Epithelial cell of proximal tubule (primary cell): Measurements from ENCODE around the gene TEPSIN. TPM values are rescaled to one million over a fixed set of nuclear protein-coding genes. Genes with fewer than 3 reads are reported as not detected.
A peak's percentile ranks its signal among the peaks of the same experiment; 100 is the strongest.

Experiments
- DNase-seq: peaks from one replicate; pipeline ENCODE4 v3.0.0-alpha.2; 2011; ENCODE audit warnings: low read depth
- H3K4me3 ChIP-seq: 2 replicates; pipeline ENCODE4 v1.5.1; 2011; ENCODE audit warnings: low read depth, mild to moderate bottlenecking, low read length
- total RNA-seq: library from RNA; depleted of rRNA; stranded (reverse); fragments of >200 nt; gene quantifications from 2 replicates; pipeline ENCODE4 v1.2.3, GENCODE V29; 2015
- TF ChIP-seq, protein P1 (sequence below): conservative IDR thresholded peaks from 2 replicates; pipeline ENCODE4 v1.5.1; 2012; ENCODE audit warnings: low read depth, mild to moderate bottlenecking, low read length

The TEPSIN gene
- total RNA-seq, 1 donor from 2014 or later: 37.3 TPM

DNA sequence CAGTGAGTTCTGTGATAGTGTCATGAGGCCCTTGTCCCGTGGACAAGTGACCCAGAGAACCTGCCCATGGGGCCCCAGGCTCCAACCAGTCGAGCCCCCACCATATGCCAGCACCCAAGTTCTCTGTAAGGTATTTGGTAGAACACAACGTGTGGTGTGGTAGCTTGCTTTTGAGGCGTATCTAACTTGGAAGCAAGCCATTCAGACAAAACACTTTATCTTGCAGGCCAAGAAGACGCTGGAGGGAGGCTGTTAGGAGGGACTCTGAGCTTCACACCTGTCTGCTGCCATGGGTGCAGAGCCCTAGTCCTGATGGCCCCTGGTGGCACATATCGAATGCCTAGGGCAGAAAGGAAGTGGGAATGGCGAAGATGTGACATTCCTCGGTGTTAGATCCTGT, 1.9 kb upstream of the TEPSIN start:
- TF ChIP-seq, protein P1, sequence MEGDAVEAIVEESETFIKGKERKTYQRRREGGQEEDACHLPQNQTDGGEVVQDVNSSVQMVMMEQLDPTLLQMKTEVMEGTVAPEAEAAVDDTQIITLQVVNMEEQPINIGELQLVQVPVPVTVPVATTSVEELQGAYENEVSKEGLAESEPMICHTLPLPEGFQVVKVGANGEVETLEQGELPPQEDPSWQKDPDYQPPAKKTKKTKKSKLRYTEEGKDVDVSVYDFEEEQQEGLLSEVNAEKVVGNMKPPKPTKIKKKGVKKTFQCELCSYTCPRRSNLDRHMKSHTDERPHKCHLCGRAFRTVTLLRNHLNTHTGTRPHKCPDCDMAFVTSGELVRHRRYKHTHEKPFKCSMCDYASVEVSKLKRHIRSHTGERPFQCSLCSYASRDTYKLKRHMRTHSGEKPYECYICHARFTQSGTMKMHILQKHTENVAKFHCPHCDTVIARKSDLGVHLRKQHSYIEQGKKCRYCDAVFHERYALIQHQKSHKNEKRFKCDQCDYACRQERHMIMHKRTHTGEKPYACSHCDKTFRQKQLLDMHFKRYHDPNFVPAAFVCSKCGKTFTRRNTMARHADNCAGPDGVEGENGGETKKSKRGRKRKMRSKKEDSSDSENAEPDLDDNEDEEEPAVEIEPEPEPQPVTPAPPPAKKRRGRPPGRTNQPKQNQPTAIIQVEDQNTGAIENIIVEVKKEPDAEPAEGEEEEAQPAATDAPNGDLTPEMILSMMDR: no peak
- no peak for DNase-seq
- no peak overlapping the region for H3K4me3 ChIP-seq

DNA sequence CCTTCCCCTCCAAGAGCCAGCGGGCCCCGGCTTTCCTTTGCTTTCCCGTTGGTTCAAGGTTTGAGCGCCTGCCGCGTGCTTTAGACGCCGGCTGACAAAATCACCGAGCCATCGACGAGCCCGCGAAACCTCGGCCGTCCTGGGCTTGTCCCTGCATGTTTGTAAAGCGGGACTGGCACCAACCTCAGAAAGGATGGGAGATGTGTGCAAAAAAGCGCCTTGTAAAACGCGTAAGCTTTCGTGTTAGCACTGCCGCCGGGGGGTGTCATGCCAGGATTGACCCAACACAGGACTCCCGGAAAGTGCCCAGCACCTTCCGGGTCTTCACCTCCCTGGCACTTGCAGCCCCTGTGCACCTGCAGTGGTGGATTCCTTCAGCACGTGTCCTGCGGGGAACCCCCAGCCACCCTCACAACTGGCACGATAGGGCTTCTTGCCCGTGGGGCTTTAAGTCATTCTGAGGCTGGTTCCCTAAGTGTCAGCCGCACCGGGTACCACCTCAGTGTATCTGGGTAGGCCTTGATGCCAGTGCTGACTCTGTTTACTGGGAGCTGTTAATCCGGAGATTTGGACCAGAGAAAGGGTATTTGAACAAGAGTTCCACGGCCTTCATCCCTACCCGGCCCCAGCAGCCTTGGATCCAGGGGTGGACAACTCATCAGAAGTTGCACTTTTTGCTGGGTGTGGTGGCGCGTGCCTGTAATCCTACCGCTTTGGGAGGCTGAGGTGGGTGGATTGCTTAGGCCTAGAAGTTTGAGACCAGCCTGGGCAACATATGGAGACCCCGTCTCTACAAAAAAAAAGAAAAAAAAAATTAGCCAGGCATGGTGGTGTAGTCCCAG, 1.1 kb upstream of the TEPSIN start:
- H3K4me3 ChIP-seq: peak overlapping the region; percentile 94
- TF ChIP-seq, protein P1: no peak
- no peak for DNase-seq

DNA sequence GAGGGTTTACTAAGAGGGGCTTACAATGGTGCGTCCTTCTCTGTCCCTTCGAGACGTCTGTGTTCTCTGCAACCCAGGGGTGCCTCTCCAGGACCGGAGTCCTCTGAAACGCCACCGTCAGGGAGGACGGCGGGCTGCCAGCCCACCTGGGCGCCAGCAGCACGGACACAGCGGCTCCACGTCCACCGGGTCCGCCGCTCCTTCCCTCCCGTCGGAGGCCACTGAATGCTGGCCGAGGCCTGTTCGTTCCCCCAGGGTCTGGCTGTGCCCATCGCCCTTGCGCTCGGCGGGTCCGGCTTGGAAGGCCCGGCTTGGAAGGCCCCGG, 403 bp downstream of the TEPSIN start:
- DNase-seq: no peak
- H3K4me3 ChIP-seq: peak overlapping the region; percentile 94
- TF ChIP-seq, protein P1: no peak

DNA sequence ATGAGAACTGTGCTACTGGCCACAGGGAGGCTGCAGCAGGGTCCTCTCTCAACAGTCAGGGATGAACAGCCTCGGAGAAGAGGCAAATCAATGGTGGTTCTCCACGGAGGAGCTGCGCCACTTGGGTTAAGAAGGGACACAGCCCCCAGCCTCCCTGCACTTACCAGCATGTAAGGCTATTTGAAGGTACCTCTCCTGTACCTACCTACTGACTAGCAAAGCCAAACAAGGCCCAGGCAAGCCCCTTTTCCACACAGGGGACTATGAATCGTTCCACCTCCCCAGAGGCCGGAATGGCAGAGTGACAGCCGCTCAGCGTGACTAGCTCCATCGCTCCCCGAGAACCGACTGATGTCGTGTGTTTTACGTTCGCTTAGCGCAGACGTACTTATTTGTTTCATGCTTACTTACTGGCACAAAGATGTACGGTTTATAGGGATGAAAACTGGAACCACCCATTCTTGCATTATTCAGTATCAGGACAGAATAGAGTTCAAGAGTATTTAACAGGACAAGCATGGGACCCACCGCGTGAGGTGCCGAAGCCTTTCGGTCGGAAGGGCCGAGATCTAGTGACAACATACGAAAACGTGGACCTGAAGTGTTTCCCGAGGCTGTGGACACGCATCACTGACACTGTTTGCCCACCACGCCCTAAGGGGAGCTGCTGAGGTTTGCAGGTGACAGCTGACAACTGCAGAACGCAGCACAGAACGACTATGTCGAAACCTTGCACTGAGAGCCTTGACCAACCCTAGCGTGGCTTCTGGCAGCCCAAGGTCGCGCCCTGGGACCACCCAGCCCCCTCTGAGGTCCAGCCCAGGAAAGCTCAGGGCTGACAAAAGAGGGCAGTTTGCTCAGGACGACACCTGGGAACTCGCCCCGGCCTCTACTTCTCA, 1.0 kb downstream of the TEPSIN start:
- peak overlapping the region; percentile 94 for H3K4me3 ChIP-seq
- TF ChIP-seq, protein P1: no peak
- DNase-seq: no peak

DNA sequence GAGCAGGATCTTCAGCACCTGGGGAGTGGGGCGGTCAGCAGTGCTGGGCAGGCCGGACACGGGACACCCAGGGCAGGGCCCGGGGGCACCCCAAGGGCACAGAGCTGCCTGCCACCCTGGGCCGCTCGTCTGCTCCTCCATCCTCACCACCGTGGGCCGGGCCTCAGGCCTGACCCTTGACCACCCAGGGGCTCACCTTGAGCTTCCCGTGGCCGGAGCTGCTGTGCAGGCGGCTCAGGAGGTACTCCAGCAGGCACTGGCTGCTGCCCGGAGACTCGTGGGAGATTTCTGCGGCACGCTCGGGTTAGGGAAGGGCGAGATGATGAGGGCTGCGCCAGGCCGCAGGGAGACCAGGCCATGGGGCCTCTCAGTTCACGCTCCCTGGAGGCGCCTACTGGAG, 2.1 kb downstream of the TEPSIN start:
- TF ChIP-seq, protein P1: no peak
- DNase-seq: no peak
- no peak overlapping the region for H3K4me3 ChIP-seq

DNA sequence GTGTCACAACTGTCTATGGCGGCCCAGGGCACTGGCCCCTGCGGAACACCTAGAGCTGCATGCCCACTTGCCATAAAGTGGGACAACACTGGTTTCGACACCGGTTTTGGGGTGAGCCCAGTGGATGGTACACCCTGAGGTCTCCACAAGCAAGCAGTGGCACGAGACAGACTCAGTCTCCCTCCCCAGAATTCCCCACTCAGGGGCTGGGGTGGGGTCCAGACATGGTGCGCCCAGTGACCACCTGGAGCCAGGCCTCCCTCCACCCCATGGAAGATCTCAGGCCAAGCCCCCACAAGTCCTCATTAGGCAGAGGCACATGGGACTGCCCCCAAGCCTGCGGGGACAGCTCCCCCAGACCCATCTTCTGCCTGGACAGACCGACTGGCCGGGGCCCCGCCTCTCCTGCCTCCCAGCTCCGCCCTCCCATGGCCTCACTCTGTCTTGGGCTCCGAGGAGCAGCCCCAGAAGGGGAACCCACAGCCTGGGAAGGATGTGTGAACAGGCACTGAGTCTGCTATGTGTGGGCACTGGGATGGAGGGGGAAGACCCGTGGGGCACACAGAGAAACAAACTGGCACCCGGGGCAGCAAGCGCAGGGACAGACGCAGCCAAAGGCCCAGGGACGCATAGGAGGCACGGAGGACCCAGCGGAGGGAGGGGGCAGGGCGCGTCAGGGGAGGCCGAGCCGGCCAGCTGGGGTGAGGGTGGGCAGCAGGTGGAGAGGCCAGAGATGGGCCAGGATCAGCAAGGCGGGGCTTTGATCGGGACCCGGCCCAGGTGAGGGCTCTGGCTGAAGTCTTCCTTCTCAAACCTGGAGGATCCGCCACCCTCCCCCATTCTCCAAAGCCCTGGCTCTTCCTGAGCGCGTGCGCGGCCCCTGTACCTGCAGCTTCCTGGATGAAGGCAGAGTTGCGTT, 2.8 kb downstream of the TEPSIN start:
- TF ChIP-seq, protein P1: no peak

More for the DNA sequence above, 2.8 kb downstream of the TEPSIN start:
- no peak for DNase-seq
- H3K4me3 ChIP-seq: no peak overlapping the region
